ENCODE data around the gene GET3.

DNA sequence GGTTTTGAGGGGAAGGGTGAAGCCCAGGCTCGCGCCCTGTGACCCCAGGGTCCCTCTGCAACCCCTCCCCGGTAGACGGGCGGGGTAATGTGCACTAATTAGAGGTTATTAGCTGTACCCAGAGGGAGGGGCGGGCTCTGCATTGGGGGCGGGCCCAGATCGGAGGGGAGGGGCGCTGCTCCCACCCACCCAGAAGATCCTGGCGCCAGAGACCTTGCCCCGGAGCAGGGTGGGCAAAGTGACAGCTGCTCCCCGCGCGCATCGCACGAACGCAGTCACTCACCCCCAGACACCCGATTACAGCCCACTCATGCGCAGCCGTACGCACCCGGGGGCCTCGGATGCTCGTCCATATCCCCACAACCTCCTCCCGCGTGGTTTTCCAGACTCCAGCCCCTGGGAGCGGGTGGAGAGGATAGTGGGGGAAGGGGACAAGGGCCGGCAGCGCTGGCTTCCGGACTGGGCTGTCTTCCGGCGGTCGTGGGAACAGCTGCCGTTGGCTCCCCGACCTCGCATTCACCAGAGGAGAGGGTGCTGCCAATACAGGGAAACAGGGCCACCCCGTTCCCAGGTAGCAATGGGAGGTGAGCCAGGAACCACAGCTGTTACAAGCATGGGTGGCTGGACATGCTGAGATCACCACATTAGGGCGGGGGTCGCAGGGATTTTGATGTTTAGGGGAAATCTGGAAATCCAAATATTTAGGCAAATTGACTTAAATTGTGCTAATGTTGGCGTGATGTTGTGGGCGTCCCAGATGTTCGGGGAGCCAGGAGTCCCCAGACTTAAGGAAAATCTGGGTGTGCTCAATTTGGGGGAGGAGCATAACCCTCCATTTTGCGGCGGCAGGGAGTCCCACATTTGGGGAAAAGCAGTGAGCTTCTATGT, 41.0 kb downstream of the GET3 start:
- TF ChIP-seq POLR2A (IDR thresholded peaks at IDR 0.05; ENCODE audit: low read depth, low read length) (peak; percentile 72), MAZ (IDR thresholded peaks at IDR 0.05; ENCODE audit: borderline replicate concordance, low read depth, low read length) (peak; percentile 53), CHD1 (IDR thresholded peaks at IDR 0.05; ENCODE audit: low read depth, low read length) (no peak), MAFK (IDR thresholded peaks at IDR 0.05; ENCODE audit: low read depth, low read length) (no peak), MXI1 (IDR thresholded peaks at IDR 0.05; ENCODE audit: borderline replicate concordance, low read depth, low read length) (0 out of 2 replicates have a peak, but pooled peaks have one; percentile 40), RFX5 (IDR thresholded peaks at IDR 0.05; ENCODE audit: low read depth, low read length) (no peak), CEBPB (IDR thresholded peaks at IDR 0.05; ENCODE audit: low read depth, low read length) (no peak), FOS (IDR thresholded peaks at IDR 0.05; ENCODE audit: low read depth, low read length) (0 out of 2 replicates have a peak, but pooled peaks have one; percentile 2), RAD21 (IDR thresholded peaks at IDR 0.05; ENCODE audit: low read length) (no peak), NFE2L2 (IDR thresholded peaks at IDR 0.05; ENCODE audit: low read depth, low read length) (peak; percentile 2; the same call in 1 of the 2 replicates)
- TF ChIP-seq, protein P1, sequence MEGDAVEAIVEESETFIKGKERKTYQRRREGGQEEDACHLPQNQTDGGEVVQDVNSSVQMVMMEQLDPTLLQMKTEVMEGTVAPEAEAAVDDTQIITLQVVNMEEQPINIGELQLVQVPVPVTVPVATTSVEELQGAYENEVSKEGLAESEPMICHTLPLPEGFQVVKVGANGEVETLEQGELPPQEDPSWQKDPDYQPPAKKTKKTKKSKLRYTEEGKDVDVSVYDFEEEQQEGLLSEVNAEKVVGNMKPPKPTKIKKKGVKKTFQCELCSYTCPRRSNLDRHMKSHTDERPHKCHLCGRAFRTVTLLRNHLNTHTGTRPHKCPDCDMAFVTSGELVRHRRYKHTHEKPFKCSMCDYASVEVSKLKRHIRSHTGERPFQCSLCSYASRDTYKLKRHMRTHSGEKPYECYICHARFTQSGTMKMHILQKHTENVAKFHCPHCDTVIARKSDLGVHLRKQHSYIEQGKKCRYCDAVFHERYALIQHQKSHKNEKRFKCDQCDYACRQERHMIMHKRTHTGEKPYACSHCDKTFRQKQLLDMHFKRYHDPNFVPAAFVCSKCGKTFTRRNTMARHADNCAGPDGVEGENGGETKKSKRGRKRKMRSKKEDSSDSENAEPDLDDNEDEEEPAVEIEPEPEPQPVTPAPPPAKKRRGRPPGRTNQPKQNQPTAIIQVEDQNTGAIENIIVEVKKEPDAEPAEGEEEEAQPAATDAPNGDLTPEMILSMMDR (conservative IDR thresholded peaks at IDR 0.05; ENCODE audit: low read depth, low read length) = no peak
- TF ChIP-seq, protein P2, sequence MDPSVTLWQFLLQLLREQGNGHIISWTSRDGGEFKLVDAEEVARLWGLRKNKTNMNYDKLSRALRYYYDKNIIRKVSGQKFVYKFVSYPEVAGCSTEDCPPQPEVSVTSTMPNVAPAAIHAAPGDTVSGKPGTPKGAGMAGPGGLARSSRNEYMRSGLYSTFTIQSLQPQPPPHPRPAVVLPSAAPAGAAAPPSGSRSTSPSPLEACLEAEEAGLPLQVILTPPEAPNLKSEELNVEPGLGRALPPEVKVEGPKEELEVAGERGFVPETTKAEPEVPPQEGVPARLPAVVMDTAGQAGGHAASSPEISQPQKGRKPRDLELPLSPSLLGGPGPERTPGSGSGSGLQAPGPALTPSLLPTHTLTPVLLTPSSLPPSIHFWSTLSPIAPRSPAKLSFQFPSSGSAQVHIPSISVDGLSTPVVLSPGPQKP (IDR thresholded peaks at IDR 0.05; ENCODE audit: borderline replicate concordance, low read depth, low read length) = no peak
- TF ChIP-seq, protein P3, sequence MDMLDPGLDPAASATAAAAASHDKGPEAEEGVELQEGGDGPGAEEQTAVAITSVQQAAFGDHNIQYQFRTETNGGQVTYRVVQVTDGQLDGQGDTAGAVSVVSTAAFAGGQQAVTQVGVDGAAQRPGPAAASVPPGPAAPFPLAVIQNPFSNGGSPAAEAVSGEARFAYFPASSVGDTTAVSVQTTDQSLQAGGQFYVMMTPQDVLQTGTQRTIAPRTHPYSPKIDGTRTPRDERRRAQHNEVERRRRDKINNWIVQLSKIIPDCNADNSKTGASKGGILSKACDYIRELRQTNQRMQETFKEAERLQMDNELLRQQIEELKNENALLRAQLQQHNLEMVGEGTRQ (IDR thresholded peaks at IDR 0.05; ENCODE audit: low read depth, low read length) = 0 out of 2 replicates have a peak, but pooled peaks have one; percentile 7
